Neural crest cell (in vitro differentiated cells): ENCODE results near the gene TMEM255B. TPM values are rescaled to one million over a fixed set of nuclear protein-coding genes. Genes with fewer than 3 reads are reported as not detected.
A peak's percentile ranks its signal among the peaks of the same experiment; 100 is the strongest.

ENCODE experiments used
- DNase-seq: peaks from one replicate; pipeline ENCODE4 v3.0.0; 2021; ENCODE audit warnings: low read depth, mixed read lengths, low spot score
- H3K27ac Mint-ChIP-seq: one replicate; pipeline ENCODE4 v1.8.0; 2021; ENCODE audit warnings: mild to moderate bottlenecking, mixed read lengths; ENCODE audit not compliant: unreplicated experiment
- H3K27me3 Mint-ChIP-seq: 2 replicates; pipeline ENCODE4 v1.8.0; 2021; ENCODE audit warnings: low read depth, mild to moderate bottlenecking, mixed read lengths
- H3K36me3 Mint-ChIP-seq: 2 replicates; pipeline ENCODE4 v1.8.0; 2021; ENCODE audit warnings: low read depth, mild to moderate bottlenecking, mixed read lengths
- H3K4me1 Mint-ChIP-seq: 2 replicates; pipeline ENCODE4 v1.8.0; 2021; ENCODE audit warnings: mixed read lengths
- H3K4me3 Mint-ChIP-seq: one replicate; pipeline ENCODE4 v1.8.0; 2021; ENCODE audit warnings: mild to moderate bottlenecking, mixed read lengths
- H3K9me3 Mint-ChIP-seq: 2 replicates; pipeline ENCODE4 v1.8.0; 2021; ENCODE audit warnings: mixed read lengths
- total RNA-seq: library from RNA; stranded (reverse); gene quantifications from 2 replicates; pipeline ENCODE4 v1.2.1, GENCODE V29; 2021
- TF ChIP-seq, protein P1 (sequence below): fragments of 200-600 bp; sonication (generic); conservative IDR thresholded peaks from 2 replicates; pipeline ENCODE4 v1.5.0; 2021; ENCODE audit warnings: antibody characterized with exemption, mild to moderate bottlenecking

TMEM255B gene
- total RNA-seq, 1 donor from 2014 or later, result 2.4 TPM

DNA sequence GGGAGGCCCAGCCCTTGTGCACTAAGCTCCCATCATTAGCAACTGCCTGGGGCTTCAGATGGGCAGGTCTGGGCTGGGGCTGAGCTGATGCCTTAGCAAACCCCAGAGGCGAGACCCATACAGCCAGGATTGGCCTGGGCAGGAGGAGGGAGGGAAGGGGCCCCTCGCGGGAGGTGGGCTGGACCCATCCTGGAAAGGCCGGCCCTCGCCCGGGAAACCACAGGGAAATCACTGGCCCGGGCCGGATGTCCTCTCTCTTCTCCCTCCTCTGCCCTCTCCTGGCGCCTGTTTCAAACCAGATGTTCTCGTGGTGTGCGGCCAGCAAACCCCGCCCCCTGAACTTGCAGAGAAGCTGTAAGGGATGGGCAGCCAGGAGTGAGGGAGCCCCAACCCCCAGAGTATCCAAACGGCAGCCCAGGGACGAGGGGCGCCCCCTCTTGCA is 43.1 kb downstream of the TMEM255B start:
- peak; percentile 46 for DNase-seq
- H3K27me3 Mint-ChIP-seq, result no peaks in the 10 kb centered on the region
- H3K27ac Mint-ChIP-seq, result no peak overlapping the region
- H3K36me3 Mint-ChIP-seq, result no peaks in the 10 kb centered on the region
- H3K4me3 Mint-ChIP-seq, result no peak overlapping the region
- H3K4me1 Mint-ChIP-seq, result peaks cover 6% of the 10 kb centered on the region
- no peaks in the 10 kb centered on the region for H3K9me3 Mint-ChIP-seq
- TF ChIP-seq, protein P1, sequence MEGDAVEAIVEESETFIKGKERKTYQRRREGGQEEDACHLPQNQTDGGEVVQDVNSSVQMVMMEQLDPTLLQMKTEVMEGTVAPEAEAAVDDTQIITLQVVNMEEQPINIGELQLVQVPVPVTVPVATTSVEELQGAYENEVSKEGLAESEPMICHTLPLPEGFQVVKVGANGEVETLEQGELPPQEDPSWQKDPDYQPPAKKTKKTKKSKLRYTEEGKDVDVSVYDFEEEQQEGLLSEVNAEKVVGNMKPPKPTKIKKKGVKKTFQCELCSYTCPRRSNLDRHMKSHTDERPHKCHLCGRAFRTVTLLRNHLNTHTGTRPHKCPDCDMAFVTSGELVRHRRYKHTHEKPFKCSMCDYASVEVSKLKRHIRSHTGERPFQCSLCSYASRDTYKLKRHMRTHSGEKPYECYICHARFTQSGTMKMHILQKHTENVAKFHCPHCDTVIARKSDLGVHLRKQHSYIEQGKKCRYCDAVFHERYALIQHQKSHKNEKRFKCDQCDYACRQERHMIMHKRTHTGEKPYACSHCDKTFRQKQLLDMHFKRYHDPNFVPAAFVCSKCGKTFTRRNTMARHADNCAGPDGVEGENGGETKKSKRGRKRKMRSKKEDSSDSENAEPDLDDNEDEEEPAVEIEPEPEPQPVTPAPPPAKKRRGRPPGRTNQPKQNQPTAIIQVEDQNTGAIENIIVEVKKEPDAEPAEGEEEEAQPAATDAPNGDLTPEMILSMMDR, result no peak

DNA sequence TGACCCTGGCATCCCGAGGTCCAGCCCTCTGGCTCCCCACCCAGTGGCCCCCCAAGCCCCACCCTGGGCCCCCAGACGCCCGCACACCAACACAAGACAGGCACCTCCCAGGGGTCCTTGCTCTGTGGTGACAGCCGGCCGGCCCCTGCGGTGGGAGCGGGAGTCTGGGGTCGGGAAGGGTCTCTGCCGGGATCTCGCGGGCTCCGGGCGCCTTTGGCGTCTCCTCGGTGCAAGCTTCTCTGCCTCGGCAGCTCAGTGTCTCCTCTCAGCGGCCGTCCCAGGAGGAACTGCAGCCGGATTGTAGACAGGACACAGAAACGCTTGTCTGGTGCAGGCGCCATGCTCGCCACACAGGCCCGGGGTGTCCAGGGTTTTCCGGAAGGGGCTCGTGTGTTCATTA is 43.7 kb downstream of the TMEM255B start:
- H3K27me3 Mint-ChIP-seq, result no peaks in the 10 kb centered on the region
- no peak for DNase-seq
- H3K36me3 Mint-ChIP-seq, result no peaks in the 10 kb centered on the region
- H3K27ac Mint-ChIP-seq, result no peak overlapping the region
- H3K4me1 Mint-ChIP-seq, result peaks cover 6% of the 10 kb centered on the region
- H3K9me3 Mint-ChIP-seq, result no peaks in the 10 kb centered on the region
- TF ChIP-seq, protein P1, result no peak
- no peak overlapping the region for H3K4me3 Mint-ChIP-seq

DNA sequence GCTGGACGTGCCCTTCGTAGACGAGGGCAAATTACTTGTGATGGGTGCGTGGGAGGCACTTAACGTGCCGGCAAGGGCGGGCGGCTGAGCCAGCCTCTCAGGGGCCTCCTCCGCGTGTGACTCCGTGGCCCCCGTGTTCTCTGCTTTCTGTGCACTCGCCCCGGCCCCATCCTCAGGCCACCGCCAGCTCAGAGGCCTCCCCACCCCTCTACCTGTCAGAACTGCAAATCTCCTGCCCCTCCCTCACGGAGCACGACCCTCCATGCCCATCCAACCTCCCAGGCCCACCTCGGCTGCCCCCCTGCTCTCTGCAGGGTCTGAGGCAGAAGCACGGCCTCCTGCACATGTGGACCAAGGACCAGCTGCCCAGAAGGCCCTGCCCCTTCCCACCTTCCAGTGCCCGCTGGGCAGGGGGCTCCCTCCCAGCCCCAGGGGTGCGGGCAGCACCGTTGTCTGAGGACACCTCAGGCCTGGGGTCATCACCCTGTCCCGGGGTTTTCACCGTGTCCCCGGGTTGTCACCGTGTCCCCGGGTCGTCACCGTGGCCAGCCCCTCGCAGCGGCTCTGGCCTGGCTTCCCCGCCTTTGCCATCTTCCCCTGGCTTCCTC is 44.5 kb downstream of the TMEM255B start:
- H3K36me3 Mint-ChIP-seq, result no peaks in the 10 kb centered on the region
- H3K9me3 Mint-ChIP-seq, result no peaks in the 10 kb centered on the region
- H3K27me3 Mint-ChIP-seq, result no peaks in the 10 kb centered on the region
- no peak overlapping the region for H3K27ac Mint-ChIP-seq
- TF ChIP-seq, protein P1, result no peak
- no peak for DNase-seq
- H3K4me1 Mint-ChIP-seq, result peaks cover 6% of the 10 kb centered on the region
- no peak overlapping the region for H3K4me3 Mint-ChIP-seq

DNA sequence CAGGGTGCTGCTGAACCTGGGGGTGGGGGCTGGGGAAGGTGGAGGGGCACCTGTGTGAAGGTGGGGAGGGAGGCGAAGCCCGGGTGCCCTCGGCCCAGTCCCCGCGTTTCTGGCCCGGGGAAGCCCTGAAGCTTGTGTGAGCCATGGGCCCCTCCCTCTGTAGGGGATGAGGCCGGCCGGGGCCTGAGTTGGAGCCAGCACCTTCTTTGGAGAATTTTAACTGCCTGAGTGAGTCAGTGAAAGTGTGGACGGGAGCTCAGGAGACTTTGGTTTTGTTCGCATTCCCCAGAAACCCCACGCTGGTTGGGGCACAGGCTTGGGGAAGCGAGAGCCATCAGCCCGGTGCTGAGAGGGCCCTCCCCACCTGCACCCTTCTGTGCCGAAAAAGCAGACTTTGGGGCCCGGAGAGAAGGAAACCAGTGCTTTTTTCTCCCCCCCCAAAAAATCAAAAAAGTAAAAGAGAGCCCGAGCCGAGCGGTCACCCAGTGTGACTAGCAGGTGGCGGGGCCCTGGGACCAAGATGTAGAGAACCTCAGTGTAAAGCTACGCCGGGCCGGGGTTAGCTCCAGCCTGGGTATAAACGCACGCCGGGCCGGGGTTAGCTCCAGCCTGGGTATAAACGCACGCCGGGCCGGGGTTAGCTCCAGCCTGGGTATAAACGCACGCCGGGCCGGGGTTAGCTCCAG is 45.1 kb downstream of the TMEM255B start:
- peaks cover 6% of the 10 kb centered on the region for H3K4me1 Mint-ChIP-seq

DNA sequence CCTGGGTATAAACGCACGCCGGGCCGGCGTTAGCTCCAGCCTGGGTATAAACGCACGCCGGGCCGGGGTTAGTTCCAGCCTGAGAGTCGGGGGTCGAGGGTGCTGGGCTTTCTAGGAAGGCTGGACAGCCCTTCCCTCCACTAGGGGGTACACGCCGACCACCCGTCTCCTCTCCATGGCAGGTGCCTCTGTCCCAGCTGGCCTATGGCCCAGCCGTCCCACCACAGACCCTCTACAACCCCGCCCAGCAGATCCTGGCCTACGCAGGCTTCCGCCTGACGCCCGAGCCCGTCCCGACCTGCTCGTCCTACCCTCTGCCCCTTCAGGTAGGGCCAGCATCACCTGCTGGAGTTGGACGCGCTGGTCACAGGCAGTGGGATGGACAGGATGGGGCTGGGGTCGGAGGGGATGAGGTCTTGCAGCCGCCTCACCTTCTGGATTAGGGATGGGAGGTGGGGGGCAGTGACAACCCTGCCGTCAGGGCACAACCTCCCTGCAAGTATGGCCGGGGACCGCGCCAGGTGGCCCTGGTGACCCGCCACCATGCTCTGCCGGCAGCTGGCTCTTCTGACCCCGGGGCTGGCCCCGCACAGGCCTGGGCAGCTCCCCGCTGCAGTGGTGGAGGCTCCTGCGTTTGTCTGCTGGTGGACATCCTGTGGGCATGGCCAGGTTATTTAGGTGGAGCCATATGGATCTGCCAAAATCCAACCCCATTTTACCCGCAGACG is 45.8 kb downstream of the TMEM255B start:
- no peak overlapping the region for H3K27ac Mint-ChIP-seq
- no peak for DNase-seq
- H3K4me3 Mint-ChIP-seq, result no peak overlapping the region
- no peaks in the 10 kb centered on the region for H3K9me3 Mint-ChIP-seq
- H3K4me1 Mint-ChIP-seq, result peaks cover 6% of the 10 kb centered on the region
- H3K27me3 Mint-ChIP-seq, result no peaks in the 10 kb centered on the region
- no peaks in the 10 kb centered on the region for H3K36me3 Mint-ChIP-seq
- TF ChIP-seq, protein P1, result no peak

More for the DNA sequence above, 45.1 kb downstream of the TMEM255B start:
- Mint-ChIP-seq H3K36me3 (no peaks in the 10 kb centered on the region), H3K4me3 (no peak overlapping the region), H3K27ac (no peak overlapping the region), H3K27me3 (no peaks in the 10 kb centered on the region), H3K9me3 (no peaks in the 10 kb centered on the region)
- no peak for DNase-seq
- TF ChIP-seq, protein P1, result no peak
